C4-2B (cell line): Measurements from ENCODE around the gene YLPM1.

Experiments used
- H3K27ac ChIP-seq: fragments of 450-650 bp; 2 replicates; pipeline ENCODE4 v1.5.1; 2017
- ZFX ChIP-seq: fragments of 450-650 bp; IDR thresholded peaks from 2 replicates; pipeline ENCODE4 v1.6.1; 2017
- TF ChIP-seq, protein P1 (sequence below): fragments of 450-650 bp; conservative IDR thresholded peaks from 2 replicates; pipeline ENCODE4 v1.5.1; 2017; ENCODE audit warnings: mild to moderate bottlenecking

YLPM1 gene

DNA sequence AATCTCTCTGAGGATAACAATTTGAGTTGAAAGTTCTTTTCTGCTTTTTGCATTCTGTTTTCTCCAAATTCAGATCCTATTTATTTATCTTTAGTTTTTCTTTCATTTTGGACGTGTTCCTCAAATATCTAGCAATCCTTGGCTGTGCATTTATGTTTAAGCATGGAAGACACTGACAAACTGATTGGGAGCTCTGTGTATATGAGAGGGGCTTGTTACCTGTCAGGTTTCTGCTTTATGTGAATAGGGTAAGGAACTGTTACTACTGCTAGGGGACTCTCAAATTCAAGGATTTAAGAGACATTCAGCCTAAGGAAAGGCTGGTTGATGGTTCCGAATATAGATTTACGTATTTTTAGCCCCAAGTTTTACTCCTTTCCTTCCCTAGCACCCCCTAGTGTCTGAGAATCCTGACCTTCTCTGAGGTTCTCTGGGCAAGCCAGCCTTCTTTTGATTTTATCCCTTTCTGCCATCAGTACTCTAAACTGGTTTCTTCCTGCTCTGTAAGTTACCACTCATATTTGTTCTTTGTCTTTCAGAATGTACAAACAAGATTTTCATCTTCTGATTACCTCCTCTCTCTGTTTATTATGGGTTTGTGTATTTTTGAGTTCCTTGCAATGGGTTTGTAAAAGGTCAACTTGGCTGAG, 30.5 kb downstream of the YLPM1 start:
- peak overlapping the region; percentile 66 for H3K27ac ChIP-seq
- TF ChIP-seq, protein P1, sequence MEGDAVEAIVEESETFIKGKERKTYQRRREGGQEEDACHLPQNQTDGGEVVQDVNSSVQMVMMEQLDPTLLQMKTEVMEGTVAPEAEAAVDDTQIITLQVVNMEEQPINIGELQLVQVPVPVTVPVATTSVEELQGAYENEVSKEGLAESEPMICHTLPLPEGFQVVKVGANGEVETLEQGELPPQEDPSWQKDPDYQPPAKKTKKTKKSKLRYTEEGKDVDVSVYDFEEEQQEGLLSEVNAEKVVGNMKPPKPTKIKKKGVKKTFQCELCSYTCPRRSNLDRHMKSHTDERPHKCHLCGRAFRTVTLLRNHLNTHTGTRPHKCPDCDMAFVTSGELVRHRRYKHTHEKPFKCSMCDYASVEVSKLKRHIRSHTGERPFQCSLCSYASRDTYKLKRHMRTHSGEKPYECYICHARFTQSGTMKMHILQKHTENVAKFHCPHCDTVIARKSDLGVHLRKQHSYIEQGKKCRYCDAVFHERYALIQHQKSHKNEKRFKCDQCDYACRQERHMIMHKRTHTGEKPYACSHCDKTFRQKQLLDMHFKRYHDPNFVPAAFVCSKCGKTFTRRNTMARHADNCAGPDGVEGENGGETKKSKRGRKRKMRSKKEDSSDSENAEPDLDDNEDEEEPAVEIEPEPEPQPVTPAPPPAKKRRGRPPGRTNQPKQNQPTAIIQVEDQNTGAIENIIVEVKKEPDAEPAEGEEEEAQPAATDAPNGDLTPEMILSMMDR = peak; percentile 74
- no peak for TF ChIP-seq ZFX

DNA sequence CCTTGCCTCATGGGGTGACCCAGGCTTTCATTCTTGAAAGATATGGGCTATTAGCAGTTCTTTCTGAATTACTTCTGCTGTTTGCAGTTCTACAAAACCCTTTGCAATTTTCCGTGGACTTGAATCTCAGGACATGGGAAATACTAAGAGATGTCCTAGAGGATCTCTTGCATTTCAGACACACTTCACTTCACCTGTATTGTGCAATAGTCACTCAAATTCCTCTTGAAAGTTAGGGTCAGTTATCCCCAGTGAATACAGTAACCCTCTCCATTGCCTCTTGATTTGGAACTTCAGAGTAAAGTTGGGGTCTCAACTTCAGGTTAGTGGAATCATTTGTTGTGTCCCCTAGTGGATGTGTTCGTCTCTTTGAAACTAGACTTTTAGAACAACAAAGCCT, 31.8 kb downstream of the YLPM1 start:
- TF ChIP-seq ZFX = no peak
- TF ChIP-seq, protein P1 = no peak
- H3K27ac ChIP-seq = no peak overlapping the region

DNA sequence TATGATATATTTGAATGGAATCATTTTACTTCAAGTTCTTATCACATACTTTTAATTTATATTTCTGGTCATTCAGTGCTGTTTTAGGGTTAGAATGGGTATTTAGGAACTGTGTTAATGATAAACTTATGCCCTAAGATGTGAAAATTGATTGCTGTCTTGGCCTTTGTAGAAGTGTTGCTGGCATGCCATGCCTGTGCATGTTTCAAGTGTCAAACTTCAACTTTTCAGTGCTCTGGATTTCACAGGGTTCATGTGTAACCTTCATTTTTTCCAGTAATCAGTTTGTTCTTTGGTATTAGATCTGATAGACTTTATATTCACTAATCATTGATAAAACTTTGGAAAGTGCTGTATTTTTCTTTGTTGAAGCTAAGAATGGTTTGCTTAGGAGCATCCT, 36.6 kb downstream of the YLPM1 start:
- no peak for TF ChIP-seq ZFX
- TF ChIP-seq, protein P1 = no peak
- no peak overlapping the region for H3K27ac ChIP-seq

DNA sequence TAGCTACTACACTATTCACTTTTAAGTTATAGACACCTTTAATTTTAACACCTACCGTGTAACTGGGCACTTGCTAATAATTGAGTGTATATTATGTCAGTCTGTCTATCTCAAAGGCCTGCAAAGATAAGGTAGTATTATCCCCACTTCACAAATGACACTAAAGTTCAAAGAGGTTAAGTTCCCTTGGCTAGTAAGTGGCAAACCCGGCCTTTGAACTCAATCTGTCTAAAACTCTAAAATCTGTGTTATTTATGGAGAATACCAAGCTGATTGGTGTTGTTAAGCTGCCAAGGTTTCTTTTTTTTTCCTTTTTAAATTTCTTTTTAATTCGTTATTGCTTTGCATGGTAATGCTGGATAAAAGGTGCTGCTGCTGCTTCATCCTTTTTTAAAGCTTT, 37.7 kb downstream of the YLPM1 start:
- no peak for TF ChIP-seq ZFX
- TF ChIP-seq, protein P1 = no peak

DNA sequence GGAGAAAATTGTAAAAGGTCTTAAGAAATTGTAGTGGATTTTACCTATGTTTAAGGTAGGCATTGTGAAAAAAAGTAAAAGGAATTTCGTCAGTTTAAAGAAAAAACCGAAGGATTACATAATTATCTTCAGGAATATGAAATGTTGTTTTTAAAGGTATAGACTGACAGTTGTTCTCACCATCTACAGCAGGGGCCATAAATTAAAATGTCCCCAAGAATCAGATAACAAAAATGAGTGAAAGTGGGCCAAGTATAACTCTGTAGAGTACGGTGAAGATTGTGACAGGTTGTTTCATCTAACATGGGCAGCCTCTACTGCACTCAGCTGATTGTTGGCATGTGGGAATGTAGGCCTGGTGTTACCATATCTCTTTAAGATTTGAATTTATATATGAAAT, 38.3 kb downstream of the YLPM1 start:
- H3K27ac ChIP-seq = no peak overlapping the region
- TF ChIP-seq, protein P1 = no peak
- no peak for TF ChIP-seq ZFX

More for the DNA sequence above, 37.7 kb downstream of the YLPM1 start:
- H3K27ac ChIP-seq = no peak overlapping the region

DNA sequence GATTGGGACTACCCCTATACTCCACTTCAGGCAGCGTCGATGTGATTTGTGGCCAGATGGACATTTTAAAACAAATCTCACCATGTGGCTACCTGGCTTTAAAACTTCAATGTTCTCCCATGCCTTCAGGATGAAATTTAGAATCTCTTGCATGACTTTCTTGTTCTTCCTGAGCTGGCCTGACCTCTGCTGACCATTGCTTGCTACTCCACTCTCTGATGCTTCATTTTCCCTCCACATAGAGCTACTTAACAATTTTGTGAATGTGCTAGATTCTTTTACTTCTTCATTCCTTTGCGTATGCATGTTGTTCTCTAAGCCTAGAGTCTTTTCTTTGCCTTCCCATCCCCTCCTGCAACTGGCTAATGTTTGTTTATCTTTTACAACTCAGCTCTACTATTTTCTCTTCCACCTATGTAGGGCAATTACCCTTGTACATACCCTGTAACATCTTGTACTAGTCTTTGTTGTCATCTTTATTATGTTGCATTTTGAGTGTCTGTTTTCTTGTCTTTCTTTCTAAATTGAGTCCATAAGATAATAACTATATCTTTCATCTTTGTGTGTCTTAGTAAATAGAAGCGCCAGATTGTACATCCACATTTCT, 41.2 kb downstream of the YLPM1 start:
- H3K27ac ChIP-seq = no peak overlapping the region
- TF ChIP-seq, protein P1 = peak; percentile 78
- no peak for TF ChIP-seq ZFX

DNA sequence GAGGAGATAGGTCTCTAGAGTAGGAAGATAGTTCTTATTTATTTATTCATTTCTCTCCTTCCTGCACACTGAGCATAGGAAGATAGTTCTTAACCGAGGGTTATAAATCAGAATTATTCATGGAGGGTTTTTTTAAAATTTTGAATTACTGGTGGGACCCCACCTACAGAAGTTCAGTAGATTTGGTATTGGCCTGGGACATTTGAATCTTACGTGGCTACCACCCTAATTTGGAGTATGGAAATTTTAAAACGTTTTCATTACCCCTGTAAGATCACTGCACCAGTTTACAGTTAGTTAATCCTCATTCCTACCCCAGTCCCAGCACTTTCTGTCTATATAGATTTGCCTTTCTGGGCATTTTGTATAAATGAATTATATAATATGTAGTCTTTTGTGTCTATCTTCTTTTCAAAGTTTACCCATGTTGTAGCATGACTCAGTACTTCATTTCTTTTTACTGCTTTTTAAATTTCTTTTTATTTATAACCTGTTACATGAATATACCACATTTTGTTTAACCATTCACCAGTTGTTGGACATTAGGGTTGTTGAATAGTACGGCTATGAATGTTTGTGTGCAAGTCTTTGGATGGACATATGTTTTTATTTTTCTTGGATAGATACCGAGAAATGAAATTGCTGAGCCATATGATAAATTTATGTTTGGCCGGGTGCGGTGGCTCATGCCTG, 44.9 kb downstream of the YLPM1 start:
- no peak overlapping the region for H3K27ac ChIP-seq
- TF ChIP-seq, protein P1 = no peak
- TF ChIP-seq ZFX = no peak
